Measurements from ENCODE around the gene RIPPLY1. TPM values are rescaled to one million over a fixed set of nuclear protein-coding genes. Genes with fewer than 3 reads are reported as not detected.

RIPPLY1 gene
- total RNA-seq, 4 donors from 2014 or later = not detected

DNA sequence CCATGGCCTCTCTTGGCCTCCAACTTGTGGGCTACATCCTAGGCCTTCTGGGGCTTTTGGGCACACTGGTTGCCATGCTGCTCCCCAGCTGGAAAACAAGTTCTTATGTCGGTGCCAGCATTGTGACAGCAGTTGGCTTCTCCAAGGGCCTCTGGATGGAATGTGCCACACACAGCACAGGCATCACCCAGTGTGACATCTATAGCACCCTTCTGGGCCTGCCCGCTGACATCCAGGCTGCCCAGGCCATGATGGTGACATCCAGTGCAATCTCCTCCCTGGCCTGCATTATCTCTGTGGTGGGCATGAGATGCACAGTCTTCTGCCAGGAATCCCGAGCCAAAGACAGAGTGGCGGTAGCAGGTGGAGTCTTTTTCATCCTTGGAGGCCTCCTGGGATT, 25.1 kb upstream of the RIPPLY1 start:
- Histone ChIP-seq H3K27me3 (no peaks in the 10 kb centered on the region), H3K4me3 (no peak overlapping the region)
- TF ChIP-seq EP300 (IDR thresholded peaks at IDR 0.05) = no peak
- no peak for TF ChIP-seq POLR2AphosphoS5 (IDR thresholded peaks at IDR 0.05)
- no peak for TF ChIP-seq POLR2A (IDR thresholded peaks at IDR 0.05)
- TF ChIP-seq, protein P1, sequence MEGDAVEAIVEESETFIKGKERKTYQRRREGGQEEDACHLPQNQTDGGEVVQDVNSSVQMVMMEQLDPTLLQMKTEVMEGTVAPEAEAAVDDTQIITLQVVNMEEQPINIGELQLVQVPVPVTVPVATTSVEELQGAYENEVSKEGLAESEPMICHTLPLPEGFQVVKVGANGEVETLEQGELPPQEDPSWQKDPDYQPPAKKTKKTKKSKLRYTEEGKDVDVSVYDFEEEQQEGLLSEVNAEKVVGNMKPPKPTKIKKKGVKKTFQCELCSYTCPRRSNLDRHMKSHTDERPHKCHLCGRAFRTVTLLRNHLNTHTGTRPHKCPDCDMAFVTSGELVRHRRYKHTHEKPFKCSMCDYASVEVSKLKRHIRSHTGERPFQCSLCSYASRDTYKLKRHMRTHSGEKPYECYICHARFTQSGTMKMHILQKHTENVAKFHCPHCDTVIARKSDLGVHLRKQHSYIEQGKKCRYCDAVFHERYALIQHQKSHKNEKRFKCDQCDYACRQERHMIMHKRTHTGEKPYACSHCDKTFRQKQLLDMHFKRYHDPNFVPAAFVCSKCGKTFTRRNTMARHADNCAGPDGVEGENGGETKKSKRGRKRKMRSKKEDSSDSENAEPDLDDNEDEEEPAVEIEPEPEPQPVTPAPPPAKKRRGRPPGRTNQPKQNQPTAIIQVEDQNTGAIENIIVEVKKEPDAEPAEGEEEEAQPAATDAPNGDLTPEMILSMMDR (IDR thresholded peaks at IDR 0.05) = no peak

GRCh38 chrX:106927700-106928099, 24.6 kb upstream of the RIPPLY1 start:
- Histone ChIP-seq H3K27me3 (no peaks in the 10 kb centered on the region), H3K9me3 (no peaks in the 10 kb centered on the region), H3K4me3 (no peak overlapping the region), H3K4me1 (no peaks in the 10 kb centered on the region), H3K27ac (no peak overlapping the region), H3K36me3 (no peaks in the 10 kb centered on the region)
- no peak for DNase-seq (ENCODE audit: low spot score in 2 of 2)
- no peak for TF ChIP-seq POLR2AphosphoS5 (IDR thresholded peaks at IDR 0.05)
- TF ChIP-seq, protein P1 (IDR thresholded peaks at IDR 0.05) = no peak
- 63% methylated on average over 5 of the region's 5 CpGs for WGBS

More for the DNA sequence above, 25.1 kb upstream of the RIPPLY1 start:
- Histone ChIP-seq H3K4me1 (no peaks in the 10 kb centered on the region), H3K36me3 (no peaks in the 10 kb centered on the region), H3K9me3 (no peaks in the 10 kb centered on the region), H3K27ac (no peak overlapping the region)
- 77% methylated on average over 3 of the region's 4 CpGs for WGBS
- DNase-seq (ENCODE audit: low spot score in 2 of 2) = no peak

- WGBS = 96% methylated on average over 3 of the region's 3 CpGs
- H3K4me1 ChIP-seq = no peaks in the 10 kb centered on the region
Observed at GRCh38 chrX:106927023-106927422, 23.9 kb upstream of the RIPPLY1 start.

DNA sequence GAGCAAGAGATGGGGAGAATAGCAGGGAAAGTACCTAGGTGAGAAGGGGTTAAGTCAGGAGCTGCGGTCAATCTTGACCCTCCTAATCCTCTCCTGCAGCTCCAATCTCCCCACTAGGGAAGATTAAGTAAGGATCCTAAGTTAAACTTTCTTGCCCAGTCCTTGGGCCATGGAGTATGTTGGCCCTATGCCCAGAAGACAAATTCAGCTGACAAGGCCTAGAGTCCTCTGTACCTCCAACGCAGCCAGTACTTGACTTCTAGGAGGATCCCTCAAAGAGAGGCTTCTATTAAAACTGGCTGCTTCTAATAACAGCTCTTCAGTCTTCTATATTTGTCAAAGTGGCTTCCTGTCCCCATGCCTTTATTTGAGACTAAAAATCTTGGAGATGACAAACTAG, 18.5 kb upstream of the RIPPLY1 start:
- H3K27me3 ChIP-seq = no peaks in the 10 kb centered on the region
- WGBS = 75% methylated on average over 2 of the region's 2 CpGs
- no peak for TF ChIP-seq POLR2AphosphoS5 (IDR thresholded peaks at IDR 0.05)
- TF ChIP-seq POLR2A (IDR thresholded peaks at IDR 0.05) = no peak
- TF ChIP-seq, protein P1 (IDR thresholded peaks at IDR 0.05) = no peak
- no peak for TF ChIP-seq EP300 (IDR thresholded peaks at IDR 0.05)

More at GRCh38 chrX:106927023-106927422, 23.9 kb upstream of the RIPPLY1 start:
- Histone ChIP-seq H3K4me3 (no peak overlapping the region), H3K36me3 (no peaks in the 10 kb centered on the region), H3K27ac (no peak overlapping the region), H3K27me3 (no peaks in the 10 kb centered on the region), H3K9me3 (no peaks in the 10 kb centered on the region)
- DNase-seq (ENCODE audit: low spot score in 2 of 2) = no peak
- TF ChIP-seq EP300 (IDR thresholded peaks at IDR 0.05) = no peak
- no peak for TF ChIP-seq POLR2A (IDR thresholded peaks at IDR 0.05)
- TF ChIP-seq POLR2AphosphoS5 (IDR thresholded peaks at IDR 0.05) = no peak
- TF ChIP-seq, protein P1 (IDR thresholded peaks at IDR 0.05) = no peak

DNA sequence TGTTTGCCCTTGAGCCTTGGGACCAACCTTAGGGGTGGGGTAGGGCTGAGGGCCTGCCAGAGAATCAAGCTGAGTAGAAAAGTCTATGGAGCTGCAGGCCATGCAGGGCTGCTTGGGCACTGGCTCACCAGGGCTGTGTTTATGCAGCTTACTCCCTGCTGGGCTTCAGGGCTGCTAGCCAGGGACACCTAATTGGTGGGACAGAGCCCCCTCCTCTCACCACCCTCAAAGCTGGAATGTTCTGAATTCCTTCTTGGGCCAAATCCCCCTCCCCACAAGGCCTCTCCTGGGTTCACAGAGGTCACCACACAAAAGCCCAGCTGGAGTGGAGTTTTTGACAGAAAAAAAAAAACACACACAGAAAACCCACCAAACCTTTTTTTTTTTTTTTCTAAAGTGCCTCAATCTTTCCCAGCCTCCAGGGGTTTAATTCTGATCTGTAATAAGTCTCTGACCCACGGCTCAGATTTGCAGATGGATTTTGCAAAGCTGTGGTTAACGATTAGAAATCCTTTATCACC, 16.9 kb upstream of the RIPPLY1 start, which contains the start of gene CLDN2:
Gene CLDN2, plus strand, starts transcription at position 471 of the 521 bp plus-strand sequence. CDS start 7,827 bp downstream, outside the sequence.
- Histone ChIP-seq H3K4me3 (no peak within 1 kb of the TSS), H3K27me3 (no peaks in the 10 kb centered on the region), H3K27ac (no peak within 1 kb of the TSS), H3K4me1 (no peaks in the 10 kb centered on the region), H3K36me3 (no peaks in the 10 kb centered on the region), H3K9me3 (no peaks in the 10 kb centered on the region)
- WGBS = 69% methylated on average over 2 of the region's 2 CpGs
- DNase-seq (ENCODE audit: low spot score in 2 of 2) = no peak
- TF ChIP-seq, protein P1 (IDR thresholded peaks at IDR 0.05) = no peak
- no peak for TF ChIP-seq POLR2AphosphoS5 (IDR thresholded peaks at IDR 0.05)
- no peak for TF ChIP-seq POLR2A (IDR thresholded peaks at IDR 0.05)
- no peak for TF ChIP-seq EP300 (IDR thresholded peaks at IDR 0.05)

More for the DNA sequence above, 18.5 kb upstream of the RIPPLY1 start:
- no peaks in the 10 kb centered on the region for H3K36me3 ChIP-seq
- no peak for DNase-seq (ENCODE audit: low spot score in 2 of 2)
- no peaks in the 10 kb centered on the region for H3K4me1 ChIP-seq
- H3K27ac ChIP-seq = no peak overlapping the region
- no peak overlapping the region for H3K4me3 ChIP-seq
- no peaks in the 10 kb centered on the region for H3K9me3 ChIP-seq
